HUES64 (cell line): ENCODE measurements around the gene PRMT7.

Experiments
- H3K27ac ChIP-seq: 2 replicates; pipeline ENCODE4 v1.7.0; 2013; ENCODE audit warnings: low read depth, low read length, inconsistent platforms
- H3K27me3 ChIP-seq: 2 replicates; pipeline ENCODE4 v1.6.1; 2013; ENCODE audit warnings: mild to moderate bottlenecking, low read length; ENCODE audit not compliant: insufficient read depth
- H3K36me3 ChIP-seq: 2 replicates; pipeline ENCODE4 v1.6.1; 2013; ENCODE audit warnings: mild to moderate bottlenecking, low read length; ENCODE audit not compliant: insufficient read depth
- H3K4me1 ChIP-seq: 2 replicates; pipeline ENCODE4 v1.6.1; 2013; ENCODE audit warnings: mild to moderate bottlenecking, low read length, moderate library complexity; ENCODE audit not compliant: insufficient read depth
- H3K4me3 ChIP-seq: 2 replicates; pipeline ENCODE4 v1.5.1; 2013; ENCODE audit warnings: mild to moderate bottlenecking, low read length, moderate library complexity
- H3K9ac ChIP-seq: 2 replicates; pipeline ENCODE4 v1.6.1; 2013; ENCODE audit warnings: mild to moderate bottlenecking, low read depth, low read length
- H3K9me3 ChIP-seq: 2 replicates; pipeline ENCODE4 v1.6.1; 2013; ENCODE audit warnings: low read depth, low read length; ENCODE audit not compliant: insufficient read depth
- WGBS: fragments of 150-250, 120-280 bp; methylation state at CpG from one replicate; pipeline ENCODE4 v1.1.7; 2013; ENCODE audit warnings: missing lambda C conversion rate; 5-methylcytosine and 5-hydroxymethylcytosine counted together

PRMT7 gene

DNA sequence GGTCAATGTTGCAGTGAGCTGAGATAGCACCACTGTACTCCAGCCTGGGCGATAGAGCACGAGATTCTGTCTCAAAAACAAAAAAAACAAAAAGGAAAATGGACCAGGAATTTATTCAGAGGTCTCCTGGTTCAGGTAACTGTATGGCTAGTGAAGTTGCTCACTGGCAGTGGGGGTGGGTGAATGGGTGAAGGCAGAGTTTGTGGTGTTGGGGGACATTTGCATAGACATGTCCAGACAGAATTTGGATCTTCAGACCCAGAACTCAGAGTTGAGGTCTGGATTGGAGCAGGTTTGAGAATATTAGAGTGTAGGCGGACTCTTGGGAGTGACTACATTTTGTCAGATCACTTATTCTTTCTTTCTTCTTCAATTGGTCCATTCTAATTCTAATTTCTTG lies 82.5 kb downstream of the PRMT7 start:
- H3K4me3 ChIP-seq = no peak overlapping the region
- no peaks in the 10 kb centered on the region for H3K36me3 ChIP-seq
- H3K4me1 ChIP-seq = peaks cover 19% of the 10 kb centered on the region
- H3K9me3 ChIP-seq = no peaks in the 10 kb centered on the region
- H3K27me3 ChIP-seq = no peaks in the 10 kb centered on the region
- H3K9ac ChIP-seq = no peak overlapping the region
- H3K27ac ChIP-seq = no peak overlapping the region
- WGBS = 85% methylated on average over 2 of the region's 3 CpGs

- no peaks in the 10 kb centered on the region for H3K9me3 ChIP-seq
- 86% methylated on average over 8 of the region's 8 CpGs for WGBS
- H3K27me3 ChIP-seq = no peaks in the 10 kb centered on the region
- peaks cover 16% of the 10 kb centered on the region for H3K4me1 ChIP-seq
- no peaks in the 10 kb centered on the region for H3K36me3 ChIP-seq
- no peak overlapping the region for H3K27ac ChIP-seq
- no peak overlapping the region for H3K4me3 ChIP-seq
- H3K9ac ChIP-seq = no peak overlapping the region
These were observed 84.5 kb downstream of the PRMT7 start for GRCh38 chr16:68395167-68395786.

DNA sequence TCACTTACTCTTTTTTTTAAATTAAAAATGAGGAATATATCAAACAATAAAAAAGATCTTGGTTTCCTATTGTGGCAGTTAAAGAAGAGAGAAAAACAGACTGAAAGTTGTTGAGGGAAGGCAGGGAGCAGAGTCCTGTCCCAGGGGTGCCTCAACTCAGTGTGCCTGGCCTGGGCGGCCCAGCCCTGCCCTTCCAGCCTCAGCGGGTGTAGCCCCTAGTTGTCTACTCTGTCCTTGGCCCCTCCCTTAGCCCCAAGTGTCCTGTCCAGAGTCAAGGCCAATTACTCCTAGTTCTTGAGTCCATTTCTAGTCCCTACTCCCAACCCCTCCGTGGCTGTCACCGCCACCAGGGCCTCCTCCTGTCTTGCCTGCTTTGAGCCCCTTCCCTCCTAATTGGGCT lies 85.0 kb downstream of the PRMT7 start:
- Histone ChIP-seq H3K27ac (no peak overlapping the region), H3K27me3 (no peaks in the 10 kb centered on the region), H3K4me3 (no peak overlapping the region), H3K36me3 (no peaks in the 10 kb centered on the region), H3K9ac (no peak overlapping the region), H3K4me1 (peaks cover 15% of the 10 kb centered on the region), H3K9me3 (no peaks in the 10 kb centered on the region)
- WGBS = 81% methylated on average over 4 of the region's 4 CpGs

DNA sequence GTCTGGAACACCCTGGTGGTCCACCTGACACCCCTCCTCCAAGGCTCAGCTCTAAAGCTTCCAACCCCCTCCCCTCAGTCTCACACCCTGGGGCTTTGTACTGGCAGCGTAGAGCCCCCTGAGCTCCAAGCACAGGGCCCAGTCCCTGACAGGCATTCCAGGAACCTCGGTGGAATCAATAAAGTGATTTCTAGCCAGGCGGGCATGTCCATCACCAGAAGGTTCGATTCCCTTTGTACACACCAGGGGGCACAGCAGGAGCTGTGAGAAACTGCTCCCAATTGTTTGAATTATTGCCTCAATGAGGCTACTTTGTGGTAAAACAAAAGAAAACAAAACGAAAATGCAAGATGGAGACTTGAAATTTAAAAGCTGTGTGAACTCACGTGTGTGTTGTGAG lies 85.7 kb downstream of the PRMT7 start:
- no peaks in the 10 kb centered on the region for H3K9me3 ChIP-seq
- no peaks in the 10 kb centered on the region for H3K27me3 ChIP-seq
- peaks cover 15% of the 10 kb centered on the region for H3K4me1 ChIP-seq
- WGBS = 64% methylated on average over 6 of the region's 6 CpGs
- H3K36me3 ChIP-seq = no peaks in the 10 kb centered on the region
- no peak overlapping the region for H3K4me3 ChIP-seq
- H3K9ac ChIP-seq = no peak overlapping the region
- H3K27ac ChIP-seq = no peak overlapping the region

DNA sequence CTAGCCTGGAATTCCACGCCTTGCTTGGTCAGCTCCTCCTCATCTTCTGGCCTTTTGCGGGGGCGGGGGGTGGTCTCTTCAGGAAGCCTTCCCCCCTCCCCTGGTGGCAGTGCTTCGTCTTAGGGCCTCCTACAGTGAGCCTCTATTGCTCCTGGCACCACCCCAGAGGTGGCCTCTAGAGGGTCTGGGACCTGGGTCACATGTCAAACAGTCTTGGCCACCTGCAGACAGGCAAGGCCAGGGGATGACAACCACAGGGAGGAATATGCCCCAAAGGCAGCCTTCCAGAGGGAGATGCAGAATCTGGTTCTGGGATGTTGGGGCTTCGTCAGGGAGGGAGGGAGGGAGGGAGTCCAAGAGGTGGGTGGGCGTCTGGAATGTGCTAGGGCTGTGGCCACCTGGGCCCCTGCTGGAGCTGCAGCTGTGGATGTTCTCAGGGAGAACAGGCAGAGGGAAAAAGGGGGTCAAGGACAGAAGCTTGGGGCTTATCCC lies 86.9 kb downstream of the PRMT7 start:
- Histone ChIP-seq H3K4me1 (peaks cover 15% of the 10 kb centered on the region), H3K4me3 (no peak overlapping the region), H3K27me3 (no peaks in the 10 kb centered on the region), H3K9ac (no peak overlapping the region), H3K36me3 (no peaks in the 10 kb centered on the region), H3K9me3 (no peaks in the 10 kb centered on the region), H3K27ac (no peak overlapping the region)
- 67% methylated on average over 6 of the region's 6 CpGs for WGBS

DNA sequence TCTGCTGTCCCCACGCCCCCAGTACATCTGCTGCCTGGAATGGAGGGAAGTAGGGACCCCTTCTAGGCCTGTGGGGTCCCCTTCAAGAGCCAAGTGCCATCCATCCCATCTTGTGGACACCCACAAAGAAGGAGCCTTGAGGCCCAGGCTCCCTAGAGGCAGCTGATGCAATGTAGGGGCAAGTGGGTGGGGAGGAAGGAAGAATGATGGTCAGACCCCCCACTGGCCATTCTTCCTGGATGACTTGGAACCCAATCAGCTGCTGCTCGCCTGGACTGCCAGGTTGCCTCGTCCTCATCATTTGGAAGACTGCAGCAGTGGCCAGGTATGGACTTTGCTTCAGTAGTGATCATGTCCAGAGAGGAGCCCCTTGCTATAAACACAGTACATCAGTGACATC lies 88.6 kb downstream of the PRMT7 start:
- H3K27me3 ChIP-seq = no peaks in the 10 kb centered on the region
- no peaks in the 10 kb centered on the region for H3K9me3 ChIP-seq
- no peak overlapping the region for H3K9ac ChIP-seq
- no peaks in the 10 kb centered on the region for H3K36me3 ChIP-seq
- no peak overlapping the region for H3K27ac ChIP-seq
- H3K4me3 ChIP-seq = no peak overlapping the region
- peaks cover 8% of the 10 kb centered on the region for H3K4me1 ChIP-seq
- 93% methylated on average over 3 of the region's 3 CpGs for WGBS

GRCh38 chr16:68400083-68400923 lies 89.5 kb downstream of the PRMT7 start:
- Histone ChIP-seq H3K9me3 (no peaks in the 10 kb centered on the region), H3K27ac (no peak overlapping the region), H3K36me3 (no peaks in the 10 kb centered on the region), H3K27me3 (no peaks in the 10 kb centered on the region), H3K9ac (no peak overlapping the region), H3K4me3 (no peak overlapping the region), H3K4me1 (peaks cover 8% of the 10 kb centered on the region)
- WGBS = 92% methylated on average over 5 of the region's 5 CpGs

GRCh38 chr16:68400924-68401460 lies 90.2 kb downstream of the PRMT7 start:
- 77% methylated on average over 5 of the region's 5 CpGs for WGBS

GRCh38 chr16:68401871-68402747 lies 91.3 kb downstream of the PRMT7 start:
- peaks cover 15% of the 10 kb centered on the region for H3K4me1 ChIP-seq
- 88% methylated on average over 13 of the region's 13 CpGs for WGBS
- no peak overlapping the region for H3K27ac ChIP-seq
- H3K9me3 ChIP-seq = no peaks in the 10 kb centered on the region
- H3K27me3 ChIP-seq = no peaks in the 10 kb centered on the region
- no peak overlapping the region for H3K4me3 ChIP-seq
- H3K36me3 ChIP-seq = no peaks in the 10 kb centered on the region
- no peak overlapping the region for H3K9ac ChIP-seq

More at GRCh38 chr16:68400924-68401460, 90.2 kb downstream of the PRMT7 start:
- no peak overlapping the region for H3K27ac ChIP-seq
- no peaks in the 10 kb centered on the region for H3K9me3 ChIP-seq
- H3K9ac ChIP-seq = no peak overlapping the region
- H3K36me3 ChIP-seq = no peaks in the 10 kb centered on the region
- H3K4me1 ChIP-seq = peaks cover 8% of the 10 kb centered on the region
- H3K4me3 ChIP-seq = no peak overlapping the region
- H3K27me3 ChIP-seq = no peaks in the 10 kb centered on the region

DNA sequence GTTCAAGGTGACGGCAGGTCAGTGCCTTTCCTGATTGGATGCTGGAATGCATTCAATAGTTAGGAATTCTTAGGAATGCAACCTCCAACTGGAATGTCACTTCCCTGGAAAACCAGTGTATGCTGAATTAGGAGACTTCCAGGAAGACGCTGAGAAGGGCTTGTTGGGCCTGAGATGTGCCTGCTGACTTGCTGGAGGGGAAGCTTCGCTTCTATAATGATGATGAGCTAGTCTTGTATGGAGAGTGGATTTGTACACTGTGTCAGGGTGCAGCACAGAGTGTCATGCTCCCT lies 91.9 kb downstream of the PRMT7 start:
- no peak overlapping the region for H3K4me3 ChIP-seq
- no peak overlapping the region for H3K27ac ChIP-seq
- no peaks in the 10 kb centered on the region for H3K27me3 ChIP-seq
- H3K36me3 ChIP-seq = no peaks in the 10 kb centered on the region
- no peak overlapping the region for H3K9ac ChIP-seq
- WGBS = 88% methylated on average over 3 of the region's 3 CpGs
- H3K9me3 ChIP-seq = no peaks in the 10 kb centered on the region
- peaks cover 16% of the 10 kb centered on the region for H3K4me1 ChIP-seq

DNA sequence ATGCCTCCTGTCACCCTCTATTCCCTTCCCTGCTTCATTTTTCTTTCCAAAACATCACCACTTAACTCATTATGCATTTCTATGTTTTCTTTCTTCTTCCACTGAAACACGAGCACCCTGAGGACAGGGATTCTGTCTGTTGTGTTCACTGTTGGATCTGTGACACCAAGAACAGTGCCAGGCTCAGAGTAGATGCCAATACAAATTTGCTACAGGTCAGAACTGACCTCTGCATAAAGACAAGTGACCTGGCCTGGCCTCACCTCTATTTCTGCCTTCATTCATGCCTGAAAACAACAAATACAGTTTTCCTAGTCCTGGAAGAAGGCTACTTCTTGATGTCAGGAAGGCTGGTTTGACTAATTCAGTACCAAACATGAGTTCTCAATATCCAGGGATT lies 92.4 kb downstream of the PRMT7 start:
- Histone ChIP-seq H3K4me1 (peaks cover 16% of the 10 kb centered on the region), H3K9ac (no peak overlapping the region), H3K4me3 (no peak overlapping the region), H3K36me3 (no peaks in the 10 kb centered on the region), H3K27ac (no peak overlapping the region), H3K9me3 (no peaks in the 10 kb centered on the region), H3K27me3 (no peaks in the 10 kb centered on the region)
- 78% methylated on average over 1 of the region's 1 CpG for WGBS
